Stimulated activated CD4-positive, alpha-beta T cell treated with anti-CD3 and anti-CD28 coated beads, Interleukin-2, amount 100 ng/mL, for 4 hours (primary cell): ENCODE data around the gene CDK17.

Experiments
- DNase-seq: peaks from one replicate; pipeline ENCODE4 v3.0.0-alpha.2; 2020; ENCODE audit warnings: low read depth

CDK17 gene

DNA sequence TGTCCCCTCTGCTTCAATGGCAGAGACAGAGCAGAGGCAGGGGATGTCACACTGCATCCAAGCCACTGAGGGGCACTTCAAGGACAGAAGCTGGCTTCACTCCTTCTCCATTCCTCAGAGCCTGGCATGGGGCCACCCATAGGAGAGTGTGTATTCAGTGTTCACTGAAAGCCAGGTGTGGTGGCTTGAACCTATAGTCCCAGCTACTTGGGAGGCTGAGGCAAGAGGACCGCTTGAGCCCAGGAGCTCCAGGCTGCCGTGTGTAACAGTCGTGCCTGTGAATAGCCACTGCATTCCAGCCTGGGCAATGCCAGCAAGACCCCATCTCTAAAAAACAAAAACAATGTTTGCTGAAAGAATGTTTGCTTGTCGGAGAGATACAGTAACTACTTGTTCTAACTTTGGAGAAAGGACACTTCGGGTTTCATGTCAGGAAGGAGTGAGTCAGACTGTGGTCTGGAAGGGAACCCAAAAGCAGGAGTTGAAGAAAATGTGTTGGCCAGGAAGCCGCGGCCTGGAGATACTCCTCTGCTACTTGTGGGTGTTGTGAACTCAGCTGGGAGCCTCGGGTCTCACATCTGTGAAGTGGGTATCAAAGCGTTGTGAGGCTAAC, 162.7 kb downstream of the CDK17 start:
- DNase-seq, result peak; percentile 32

DNA sequence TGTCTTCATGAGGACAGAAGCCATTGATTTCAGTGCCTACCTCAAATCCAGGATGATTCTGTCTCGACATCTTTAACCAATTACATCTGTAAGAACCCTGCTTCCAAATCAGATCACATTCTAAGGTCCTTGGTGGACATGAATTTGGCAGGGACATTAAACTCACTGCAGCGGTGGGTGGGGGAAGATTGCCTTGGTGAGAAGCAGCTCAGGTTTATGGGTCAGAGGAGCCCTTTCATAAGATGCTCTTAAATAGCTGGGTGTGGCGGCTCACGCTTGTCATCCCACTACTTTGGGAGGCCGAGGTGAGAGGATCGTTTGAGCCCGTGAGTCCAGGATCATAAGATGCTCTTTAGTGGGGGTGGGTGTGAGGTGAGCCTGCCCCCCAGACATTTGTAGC, 163.2 kb downstream of the CDK17 start:
- no peak for DNase-seq

DNA sequence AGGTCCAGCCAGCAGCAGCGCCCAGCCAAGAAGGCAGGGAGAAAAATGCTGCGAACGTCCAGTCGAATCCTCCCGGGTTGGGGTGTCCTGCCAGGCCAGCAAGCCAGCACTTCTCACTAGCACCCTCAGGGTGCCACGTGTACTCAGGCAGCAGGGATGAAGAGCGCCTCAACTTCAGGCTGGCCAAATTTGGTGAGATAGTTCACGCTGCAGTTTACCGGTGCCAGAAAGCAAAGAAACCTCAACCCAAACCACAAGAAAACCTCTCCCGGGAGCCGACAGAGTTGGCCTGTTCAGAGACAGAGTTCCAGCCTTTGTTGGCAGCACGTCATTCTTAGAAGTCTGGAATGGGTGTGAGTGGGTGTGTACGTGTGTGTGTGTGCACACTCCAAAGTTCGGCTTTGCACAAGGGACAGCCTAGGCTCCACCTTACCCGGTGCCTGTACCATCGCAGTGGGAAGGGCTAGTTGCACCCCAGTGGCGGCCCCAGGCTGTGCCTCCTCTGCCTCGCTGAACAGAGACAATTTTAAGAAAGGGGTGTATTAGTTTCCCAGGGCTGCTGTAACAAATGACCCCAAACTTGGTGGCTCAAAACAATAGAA, 163.9 kb downstream of the CDK17 start:
- DNase-seq, result no peak

DNA sequence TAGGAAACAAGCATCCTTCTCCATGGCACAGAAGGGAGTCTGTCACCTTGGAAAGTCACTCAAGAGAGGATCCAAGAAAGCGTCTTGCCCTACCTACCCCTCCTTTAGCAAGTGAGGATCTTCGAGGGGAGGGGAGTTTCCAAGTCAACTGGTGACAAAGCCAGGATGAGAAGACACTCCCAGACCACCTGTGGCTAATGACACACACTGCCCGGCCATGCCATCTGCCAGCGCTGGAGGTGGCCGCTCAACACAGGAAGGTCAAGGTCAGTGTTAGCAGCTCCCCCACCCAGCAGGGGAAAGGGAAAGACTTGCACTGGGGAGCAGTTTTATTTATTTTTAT, 164.8 kb downstream of the CDK17 start:
- DNase-seq, result no peak

DNA sequence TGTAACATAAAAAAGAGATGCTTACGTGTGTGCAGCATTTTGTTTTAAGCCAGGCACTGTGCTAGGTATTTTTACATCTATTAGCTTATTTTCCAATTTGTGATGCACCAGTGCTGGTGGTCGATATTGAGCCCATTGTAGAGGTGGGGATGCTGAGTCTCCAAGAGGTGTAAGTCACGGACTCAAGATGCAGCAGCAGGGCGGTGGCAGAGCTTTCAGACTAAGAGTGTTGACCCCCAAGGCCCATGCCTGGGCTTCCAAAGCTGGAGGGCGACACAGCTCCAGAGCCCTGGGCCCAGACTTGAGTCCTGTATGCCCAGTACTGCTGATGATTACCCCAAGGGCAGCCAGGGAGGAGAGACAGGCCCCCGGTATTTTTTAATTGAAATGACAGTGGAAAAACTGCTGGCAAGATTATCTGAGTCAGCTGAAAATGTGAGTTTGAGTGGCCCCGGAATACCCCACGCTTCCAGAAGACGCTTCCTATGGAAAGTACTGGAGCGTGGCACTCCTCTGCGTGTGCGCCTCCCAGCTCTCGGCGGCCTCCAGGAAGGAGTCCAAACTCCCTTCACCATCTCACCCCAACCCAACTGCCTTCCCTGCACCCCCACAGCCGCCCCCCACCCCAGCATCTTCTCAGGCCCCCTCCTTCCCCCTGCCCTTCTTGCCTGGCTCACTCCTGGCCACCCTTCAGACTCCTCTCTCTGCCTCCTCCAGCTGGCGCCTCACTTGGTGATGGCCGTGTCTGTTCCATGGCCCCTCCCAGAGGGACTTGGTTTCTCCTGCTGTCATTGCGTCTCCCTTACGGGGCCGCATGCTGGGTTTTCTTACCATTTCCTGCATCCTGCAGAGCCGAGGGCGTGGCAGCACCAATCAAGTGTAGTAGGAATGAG, 165.4 kb downstream of the CDK17 start:
- DNase-seq, result no peak

DNA sequence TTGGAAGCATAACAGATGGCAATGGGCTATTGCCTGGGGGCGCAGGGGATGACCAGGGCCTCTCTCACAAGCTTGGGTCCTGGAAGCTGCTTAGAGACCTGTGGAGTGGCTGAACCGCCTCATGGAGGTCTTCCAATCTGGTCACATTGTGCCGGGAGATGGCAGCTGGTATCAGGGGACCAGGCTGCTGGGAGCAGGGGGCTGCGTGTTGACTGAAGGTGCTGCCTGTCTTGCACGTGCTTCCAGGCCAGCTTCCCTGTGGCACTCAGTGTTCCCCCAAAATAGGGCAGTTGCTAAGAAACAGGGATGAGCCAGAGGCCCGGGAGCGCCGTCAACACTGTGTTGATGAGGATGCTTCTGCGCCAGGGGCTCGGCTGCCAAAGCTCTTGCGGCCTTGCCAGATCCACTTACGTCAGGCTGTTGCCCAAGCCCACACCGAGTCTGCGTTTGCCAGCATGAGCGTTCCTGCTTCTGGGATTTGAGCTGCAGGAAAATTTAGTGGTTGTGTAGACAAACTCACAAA, 166.2 kb downstream of the CDK17 start:
- no peak for DNase-seq

DNA sequence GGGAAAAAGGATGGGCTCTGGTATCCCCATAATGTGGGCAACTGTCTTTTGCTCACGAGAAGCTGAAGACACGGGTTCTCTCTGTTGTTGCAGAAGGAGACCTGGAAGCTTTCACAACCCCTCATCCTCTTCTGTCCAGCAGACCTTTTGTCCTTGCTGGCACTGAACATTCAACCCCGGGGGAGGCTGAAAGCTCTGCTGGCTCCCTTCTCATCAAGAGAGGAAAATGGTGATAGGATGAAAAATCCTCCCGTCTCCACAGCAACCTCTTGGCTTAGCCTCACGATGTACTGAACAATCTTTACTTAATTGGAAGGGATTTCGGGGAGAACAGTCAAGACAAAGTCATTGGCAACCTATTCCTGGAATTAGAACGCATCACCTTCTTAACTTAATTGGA, 167.1 kb downstream of the CDK17 start:
- DNase-seq, result no peak

DNA sequence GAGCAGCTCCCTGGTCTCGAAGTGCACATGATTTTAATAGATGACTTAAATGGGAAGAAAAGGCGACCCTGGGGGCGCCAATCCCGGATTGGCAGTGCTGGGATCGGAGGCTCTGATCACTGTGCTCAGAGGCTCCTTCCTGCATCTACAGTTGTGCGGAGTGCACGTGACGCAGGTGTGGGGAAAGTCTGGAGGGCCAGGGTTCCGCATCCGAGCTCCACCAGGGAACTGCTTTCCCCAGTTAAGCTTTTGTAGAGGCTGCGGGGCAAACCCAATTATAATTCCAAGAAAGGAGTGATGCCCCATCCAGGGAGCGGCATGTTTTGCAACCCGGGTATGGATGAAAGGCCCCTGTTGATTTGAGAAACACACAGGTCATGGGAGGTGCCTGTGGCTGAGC, 169.6 kb downstream of the CDK17 start:
- DNase-seq, result no peak

DNA sequence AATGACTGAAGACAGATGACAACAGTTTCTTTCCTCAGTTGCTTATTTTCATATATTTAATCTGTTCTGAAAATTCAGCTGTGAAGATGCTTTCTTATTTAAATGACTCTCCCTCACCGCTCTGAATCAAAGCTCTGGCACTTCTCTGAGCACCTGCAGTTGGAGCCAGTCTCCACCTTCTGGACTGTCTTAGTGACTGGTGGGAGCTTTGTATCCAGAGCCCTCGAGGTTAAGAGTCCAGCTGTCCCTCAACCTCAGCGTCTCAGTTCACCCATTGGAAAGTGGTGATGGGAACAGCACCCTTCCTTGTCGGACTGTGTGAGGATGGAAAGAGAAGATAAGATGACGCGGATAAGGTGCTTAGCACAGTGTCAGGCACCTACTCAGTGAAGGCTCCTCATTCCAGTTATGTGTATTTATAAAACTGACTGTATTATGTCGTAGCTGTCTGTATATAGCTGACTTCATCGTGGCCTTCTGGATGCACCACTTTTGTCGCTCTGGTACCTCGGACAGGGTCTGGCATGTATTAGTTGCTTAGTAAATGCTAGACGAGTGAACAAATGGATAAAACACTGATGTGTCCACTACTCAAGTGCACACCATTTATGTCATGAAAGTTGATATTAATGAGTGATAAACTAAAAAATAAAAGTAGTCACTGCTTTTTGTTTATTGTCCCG, 171.5 kb downstream of the CDK17 start:
- no peak for DNase-seq
